HepG2 (cell line): ENCODE results near the gene DHX16. TPM values are rescaled to one million over a fixed set of nuclear protein-coding genes. Genes with fewer than 3 reads are reported as not detected.
A peak's percentile ranks its signal among the peaks of the same experiment; 100 is the strongest.

Experiments used
- ARID5B ChIP-seq: IDR thresholded peaks from 2 replicates; pipeline ENCODE4 v1.4.0; 2020; ENCODE audit warnings: mild to moderate bottlenecking, missing genetic modification reagents
- BCL3 ChIP-seq: sonication (generic); formaldehyde crosslinking; IDR thresholded peaks from 2 replicates; pipeline ENCODE4 v1.5.1; 2020; ENCODE audit warnings: mild to moderate bottlenecking, missing genetic modification reagents, moderate library complexity
- FOXK1 ChIP-seq: sonication (generic); formaldehyde crosslinking; IDR thresholded peaks from 2 replicates; pipeline ENCODE4 v1.4.0; 2020; ENCODE audit warnings: low read depth, missing genetic modification reagents, borderline replicate concordance
- HMGXB4 ChIP-seq, 2 experiments: sonication (generic) in 1 of 2; formaldehyde crosslinking in 1 of 2; IDR thresholded peaks; 2 replicates each; pipeline versions ENCODE4 v1.4.0 to v1.6.1; 2018 to 2020; ENCODE audit warnings: missing genetic modification reagents in 2 of 2, borderline replicate concordance in 1 of 2, low read depth in 1 of 2, mild to moderate bottlenecking in 1 of 2, missing biosample characterization in 1 of 2
- HNRNPH1 ChIP-seq: fragments of 200-400 bp; formaldehyde crosslinking; optimal IDR thresholded peaks from 2 replicates; pipeline ENCODE3; 2017; ENCODE audit warnings: mild to moderate bottlenecking, low read depth, low read length
- PHF20 ChIP-seq: sonication (generic); formaldehyde crosslinking; IDR thresholded peaks from 2 replicates; pipeline ENCODE4 v1.5.0; 2020; ENCODE audit warnings: mild to moderate bottlenecking, missing genetic modification reagents
- PHF8 ChIP-seq: sonication (generic); formaldehyde crosslinking; IDR thresholded peaks from 2 replicates; pipeline ENCODE4 v1.5.0; 2020; ENCODE audit warnings: missing genetic modification reagents
- RAD21 ChIP-seq: fragments of 450-650 bp; formaldehyde crosslinking; IDR thresholded peaks from 2 replicates; pipeline ENCODE4 v1.5.0; 2020; ENCODE audit warnings: mild to moderate bottlenecking
- SAFB2 ChIP-seq: sonication (generic); formaldehyde crosslinking; IDR thresholded peaks from 2 replicates; pipeline ENCODE4 v1.5.1; 2020; ENCODE audit warnings: missing genetic modification reagents, low read depth, mild to moderate bottlenecking, borderline replicate concordance
- SP1 ChIP-seq, 2 experiments: fragments of 450-650 bp in 1 of 2; sonication (generic) in 1 of 2; formaldehyde crosslinking in 1 of 2; IDR thresholded peaks; 2 replicates each; pipeline versions ENCODE4 v1.4.0 to v1.6.1; 2016 to 2020; ENCODE audit warnings: missing genetic modification reagents in 1 of 2
- SYNCRIP ChIP-seq: fragments of 200-400 bp; formaldehyde crosslinking; IDR thresholded peaks from 2 replicates; pipeline ENCODE4 v1.6.1; 2018; ENCODE audit warnings: mild to moderate bottlenecking, low read depth, low read length; ENCODE audit not compliant: insufficient read depth
- THAP11 ChIP-seq: IDR thresholded peaks from 2 replicates; pipeline ENCODE4 v1.6.1; 2016; ENCODE audit warnings: missing biosample characterization, missing genetic modification reagents
- TOPORS ChIP-seq: sonication (generic); formaldehyde crosslinking; IDR thresholded peaks from 2 replicates; pipeline ENCODE4 v1.8.0; 2023; ENCODE audit warnings: mild to moderate bottlenecking, missing genetic modification reagents
- ZMYM2 ChIP-seq: sonication (generic); formaldehyde crosslinking; IDR thresholded peaks from 2 replicates; pipeline ENCODE4 v1.8.0; 2022; ENCODE audit warnings: mild to moderate bottlenecking, missing genetic modification reagents
- ZNF484 ChIP-seq: sonication (generic); formaldehyde crosslinking; IDR thresholded peaks from 2 replicates; pipeline ENCODE4 v1.5.1; 2020; ENCODE audit warnings: mild to moderate bottlenecking, low read depth, missing genetic modification reagents, borderline replicate concordance
- ZNF7 ChIP-seq: IDR thresholded peaks from 2 replicates; pipeline ENCODE4 v1.6.1; 2016; ENCODE audit warnings: missing biosample characterization, missing genetic modification reagents
- polyA plus RNA-seq, 8 experiments: library from polyadenylated mRNA; depleted of rRNA in 3 of 8; stranded (reverse) in 7 of 8; unstranded in 1 of 8; fragments of >200 nt; fragmentation: Illumina TruSeq in 4 of 8; extraction: Trizol in 4 of 8; gene quantifications; 2 replicates each; pipeline versions ENCODE4 v1.2.1 to v1.2.3, GENCODE V29; 2011 to 2016; ENCODE audit warnings: low read depth in 4 of 8, missing spikeins in 1 of 8, mixed read lengths in 1 of 8; ENCODE audit not compliant: insufficient read depth in 1 of 8
- total RNA-seq, 5 experiments: library from RNA; depleted of rRNA; stranded (reverse); fragments of >200 nt; fragmentation: Illumina TruSeq; extraction: Trizol; gene quantifications; 2 replicates each; pipeline ENCODE4 v1.2.3, GENCODE V29; 2016; ENCODE audit warnings: low read depth in 1 of 5
- TF ChIP-seq, protein P1 (sequence below): sonication (generic); formaldehyde crosslinking; IDR thresholded peaks from 2 replicates; pipeline ENCODE4 v1.4.0; 2020; ENCODE audit warnings: missing genetic modification reagents
- TF ChIP-seq, protein P2 (sequence below): sonication (generic); formaldehyde crosslinking; IDR thresholded peaks from 2 replicates; pipeline ENCODE4 v1.9.0; 2021; ENCODE audit warnings: missing genetic modification reagents, mild to moderate bottlenecking, borderline replicate concordance

The DHX16 gene
- total and polyA plus RNA-seq, 2 of the 13 experiments (the other 11 are each of a cell fraction or from before 2014, with no cell fraction given), result 57.0 to 58.5 TPM

GRCh38 chr6:30670760-30671527 lies 1.9 kb downstream of the DHX16 start (continued):
- TF ChIP-seq ARID5B (CRISPR knock-in tag) (no peak), SP1 (IDR thresholded peaks at IDR 0.05) (no peak), SP1 (CRISPR knock-in tag; IDR thresholded peaks at IDR 0.05) (no peak), RAD21 (CRISPR knock-in tag) (0 out of 2 replicates have a peak, but pooled peaks have one; percentile 37), ZNF7 (CRISPR knock-in tag) (no peak), TOPORS (CRISPR knock-in tag) (no peak), BCL3 (CRISPR knock-in tag) (no peak), SYNCRIP (no peak), SAFB2 (CRISPR knock-in tag) (no peak), PHF8 (CRISPR knock-in tag) (no peak; the same call in 1 of the 2 replicates), FOXK1 (CRISPR knock-in tag) (no peak), ZNF484 (CRISPR knock-in tag) (no peak), THAP11 (CRISPR knock-in tag) (0 out of 2 replicates have a peak, but pooled peaks have one; percentile 13), HNRNPH1 (no peak), HMGXB4 (CRISPR knock-in tag; IDR thresholded peaks at IDR 0.05; ENCODE audit: borderline replicate concordance in 1 of 2, low read depth in 1 of 2) (peak in 1 of 2 experiments; percentile 41; a peak in 1 of 4 replicates), ZMYM2 (no peak), PHF20 (CRISPR knock-in tag) (no peak)
- TF ChIP-seq, protein P1, sequence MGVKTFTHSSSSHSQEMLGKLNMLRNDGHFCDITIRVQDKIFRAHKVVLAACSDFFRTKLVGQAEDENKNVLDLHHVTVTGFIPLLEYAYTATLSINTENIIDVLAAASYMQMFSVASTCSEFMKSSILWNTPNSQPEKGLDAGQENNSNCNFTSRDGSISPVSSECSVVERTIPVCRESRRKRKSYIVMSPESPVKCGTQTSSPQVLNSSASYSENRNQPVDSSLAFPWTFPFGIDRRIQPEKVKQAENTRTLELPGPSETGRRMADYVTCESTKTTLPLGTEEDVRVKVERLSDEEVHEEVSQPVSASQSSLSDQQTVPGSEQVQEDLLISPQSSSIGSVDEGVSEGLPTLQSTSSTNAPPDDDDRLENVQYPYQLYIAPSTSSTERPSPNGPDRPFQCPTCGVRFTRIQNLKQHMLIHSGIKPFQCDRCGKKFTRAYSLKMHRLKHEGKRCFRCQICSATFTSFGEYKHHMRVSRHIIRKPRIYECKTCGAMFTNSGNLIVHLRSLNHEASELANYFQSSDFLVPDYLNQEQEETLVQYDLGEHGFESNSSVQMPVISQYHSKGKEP (CRISPR knock-in tag), result no peak
- TF ChIP-seq, protein P2, sequence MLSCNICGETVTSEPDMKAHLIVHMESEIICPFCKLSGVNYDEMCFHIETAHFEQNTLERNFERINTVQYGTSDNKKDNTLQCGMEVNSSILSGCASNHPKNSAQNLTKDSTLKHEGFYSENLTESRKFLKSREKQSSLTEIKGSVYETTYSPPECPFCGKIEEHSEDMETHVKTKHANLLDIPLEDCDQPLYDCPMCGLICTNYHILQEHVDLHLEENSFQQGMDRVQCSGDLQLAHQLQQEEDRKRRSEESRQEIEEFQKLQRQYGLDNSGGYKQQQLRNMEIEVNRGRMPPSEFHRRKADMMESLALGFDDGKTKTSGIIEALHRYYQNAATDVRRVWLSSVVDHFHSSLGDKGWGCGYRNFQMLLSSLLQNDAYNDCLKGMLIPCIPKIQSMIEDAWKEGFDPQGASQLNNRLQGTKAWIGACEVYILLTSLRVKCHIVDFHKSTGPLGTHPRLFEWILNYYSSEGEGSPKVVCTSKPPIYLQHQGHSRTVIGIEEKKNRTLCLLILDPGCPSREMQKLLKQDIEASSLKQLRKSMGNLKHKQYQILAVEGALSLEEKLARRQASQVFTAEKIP (CRISPR knock-in tag), result no peak
